Upper lobe of left lung (tissue), 4 donors: ENCODE data around the gene MS4A18.

Experiments
- CTCF ChIP-seq, 6 experiments: fragments of 450-650 bp in 4 of 6; fragments of 200-600 bp in 2 of 6; sonication (generic) in 2 of 6; IDR thresholded peaks; one replicate each; pipeline ENCODE4 v1.5.1; 2016 to 2019; ENCODE audit warnings: antibody characterized with exemption in 6 of 6
- POLR2A ChIP-seq, 4 donors: fragments of 450-650 bp; IDR thresholded peaks; one replicate each; pipeline ENCODE4 v1.5.1; 2016 to 2017; ENCODE audit warnings: antibody characterized with exemption in 4 of 4, mild to moderate bottlenecking in 2 of 4
- POLR2AphosphoS5 ChIP-seq, 2 donors: sonication (generic); formaldehyde crosslinking; IDR thresholded peaks; one replicate each; pipeline ENCODE4 v1.5.1; 2017; ENCODE audit warnings: antibody characterized with exemption in 2 of 2

- TF ChIP-seq CTCF (IDR thresholded peaks at IDR 0.05) (no peak), POLR2A (IDR thresholded peaks at IDR 0.05) (no peak), POLR2AphosphoS5 (IDR thresholded peaks at IDR 0.05) (no peak)
These were observed 56.3 kb downstream of the MS4A18 start for GRCh38 chr11:60780774-60781173.
